WERI-Rb-1 (cell line): ENCODE data around the gene DCP2.
"Not testable (repeated sequence)": the region's sequence is repeated elsewhere in the genome, so short reads cannot be mapped to it uniquely, and the experiment has no call there.

ENCODE experiments used
- DNase-seq: peaks from one replicate; pipeline ENCODE4 v3.0.0-alpha.2; 2020
- H3K27ac ChIP-seq: fragments of 250-450 bp; sonication (Bioruptor Pico); 2 replicates; pipeline ENCODE4 v1.5.1; 2020; ENCODE audit warnings: mild to moderate bottlenecking, moderate library complexity
- H3K27me3 ChIP-seq: fragments of 250-450 bp; sonication (Bioruptor Pico); 2 replicates; pipeline ENCODE4 v1.5.1; 2021; ENCODE audit warnings: mild to moderate bottlenecking, low read depth, moderate library complexity; ENCODE audit not compliant: insufficient read depth, severe bottlenecking
- H3K36me3 ChIP-seq: fragments of 250-450 bp; sonication (Bioruptor Pico); 2 replicates; pipeline ENCODE4 v1.5.1; 2020; ENCODE audit warnings: mild to moderate bottlenecking, moderate library complexity
- H3K4me3 ChIP-seq: 2 replicates; pipeline ENCODE4 v1.5.1; 2011; ENCODE audit warnings: low read depth, mild to moderate bottlenecking, control low read depth, low read length
- H3K9me3 ChIP-seq: fragments of 250-450 bp; sonication (Bioruptor Pico); 2 replicates; pipeline ENCODE4 v1.5.1; 2021; ENCODE audit warnings: mild to moderate bottlenecking, moderate library complexity; ENCODE audit not compliant: severe bottlenecking
- CTCF ChIP-seq: IDR thresholded peaks from 2 replicates; pipeline ENCODE4 v1.5.1; 2011; ENCODE audit warnings: low read depth, mild to moderate bottlenecking, control low read depth, inconsistent platforms, low read length

Gene DCP2

GRCh38 chr5:112960863-112961504, 15.6 kb upstream of the DCP2 start:
- Histone ChIP-seq H3K27ac (peak overlapping the region; percentile 95), H3K9me3 (no peaks in the 10 kb centered on the region), H3K36me3 (no peaks in the 10 kb centered on the region), H3K27me3 (no peaks in the 10 kb centered on the region), H3K4me3 (peak overlapping the region; percentile 35)
- no peak for TF ChIP-seq CTCF
- no peak for DNase-seq

- not testable (repeated sequence) for H3K9me3 ChIP-seq, H3K36me3 ChIP-seq, H3K4me3 ChIP-seq, H3K27me3 ChIP-seq, DNase-seq
- peak overlapping the region; percentile 28 for H3K27ac ChIP-seq
Observed at GRCh38 chr5:112963374-112963733, 13.2 kb upstream of the DCP2 start.

DNA sequence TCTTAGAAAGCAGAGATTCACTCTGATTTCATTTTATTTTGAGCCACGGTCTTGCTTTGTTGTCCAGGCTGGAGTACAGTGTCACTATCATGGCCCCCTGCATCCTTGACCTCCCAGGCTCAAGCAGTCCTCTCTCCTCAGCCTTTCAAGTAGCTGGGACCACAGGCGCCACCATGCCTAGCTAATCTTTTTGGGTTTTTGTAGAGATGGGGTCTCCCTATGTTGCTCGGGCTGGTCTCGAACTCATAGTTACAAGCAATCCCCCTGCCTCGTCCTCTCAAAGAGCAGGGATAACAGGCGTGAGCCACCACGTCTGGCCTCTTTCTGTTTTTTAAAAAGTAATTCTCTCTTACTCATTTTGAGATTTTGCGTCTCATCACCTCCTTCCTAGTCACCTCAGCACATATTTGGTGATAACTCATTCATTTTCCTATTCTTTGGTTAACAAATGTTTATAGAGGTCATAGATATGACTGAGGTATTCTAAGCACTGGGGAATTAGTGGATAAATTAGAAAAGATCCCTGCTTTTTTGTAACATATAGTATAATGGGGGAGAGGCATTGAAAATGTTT, 10.8 kb upstream of the DCP2 start:
- no peaks in the 10 kb centered on the region for H3K36me3 ChIP-seq
- no peaks in the 10 kb centered on the region for H3K9me3 ChIP-seq
- no peak overlapping the region for H3K4me3 ChIP-seq
- no peak for TF ChIP-seq CTCF
- H3K27me3 ChIP-seq: no peaks in the 10 kb centered on the region
- no peak overlapping the region for H3K27ac ChIP-seq
- no peak for DNase-seq

- no peak for DNase-seq
- Histone ChIP-seq H3K27ac (no peak overlapping the region), H3K4me3 (no peak overlapping the region), H3K36me3 (no peaks in the 10 kb centered on the region), H3K27me3 (no peaks in the 10 kb centered on the region), H3K9me3 (no peaks in the 10 kb centered on the region)
- no peak for TF ChIP-seq CTCF
Observed at GRCh38 chr5:112967520-112968083, 9.0 kb upstream of the DCP2 start.

DNA sequence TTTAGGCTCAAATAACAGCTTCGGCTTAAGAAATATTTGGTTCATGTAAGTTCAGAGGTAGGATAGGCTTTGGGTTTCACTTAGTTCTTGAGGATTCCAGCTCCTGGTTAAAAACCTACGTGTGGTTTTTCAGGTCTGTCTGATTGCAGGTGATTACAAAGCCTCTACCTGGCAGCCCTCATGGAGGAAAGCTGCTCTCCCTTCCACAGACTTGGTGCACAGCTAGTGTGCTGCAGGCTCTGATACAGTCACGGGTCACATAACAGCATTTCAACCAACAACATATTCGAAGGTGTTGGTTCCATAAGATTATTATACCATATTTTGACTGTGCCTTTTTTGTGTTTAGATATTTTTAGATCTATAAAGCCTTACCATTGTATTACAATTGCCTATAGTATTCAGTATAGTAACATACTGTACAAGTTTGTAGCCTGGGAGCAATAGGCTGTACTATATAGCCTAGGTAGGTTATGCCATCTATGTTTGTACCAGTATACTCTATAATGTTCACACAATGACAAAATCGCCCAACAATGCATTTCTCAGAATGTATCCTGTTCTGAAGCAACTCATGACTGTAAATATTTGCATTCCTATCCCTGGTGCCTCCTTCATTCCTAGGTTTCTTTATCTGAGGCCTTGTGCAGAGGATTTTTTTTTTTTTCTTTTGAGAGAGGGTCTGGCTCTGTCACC, 8.0 kb upstream of the DCP2 start:
- Histone ChIP-seq H3K27me3 (no peaks in the 10 kb centered on the region), H3K27ac (no peak overlapping the region), H3K4me3 (no peak overlapping the region), H3K9me3 (no peaks in the 10 kb centered on the region), H3K36me3 (no peaks in the 10 kb centered on the region)
- DNase-seq: no peak
- no peak for TF ChIP-seq CTCF

GRCh38 chr5:112971276-112971675, 5.3 kb upstream of the DCP2 start:
- no peaks in the 10 kb centered on the region for H3K9me3 ChIP-seq
- H3K27ac ChIP-seq: no peak overlapping the region
- TF ChIP-seq CTCF: no peak
- no peak for DNase-seq
- no peaks in the 10 kb centered on the region for H3K27me3 ChIP-seq
- H3K4me3 ChIP-seq: no peak overlapping the region
- no peaks in the 10 kb centered on the region for H3K36me3 ChIP-seq
